K562 (cell line): ENCODE measurements around the gene CFDP1. TPM values are rescaled to one million over a fixed set of nuclear protein-coding genes. Genes with fewer than 3 reads are reported as not detected.

ENCODE experiments used
- CBX5 ChIP-seq: IDR thresholded peaks from 2 replicates; pipeline ENCODE4 v1.6.1; 2014; ENCODE audit warnings: low read depth, borderline replicate concordance
- NCOR1 ChIP-seq: fragments of 450-650 bp; IDR thresholded peaks from 2 replicates; pipeline ENCODE4 v1.6.1; 2016; ENCODE audit warnings: mild to moderate bottlenecking, moderate library complexity
- ZBTB40 ChIP-seq, 2 experiments: fragments of 450-650 bp in 1 of 2; sonication (generic) in 1 of 2; formaldehyde crosslinking in 1 of 2; IDR thresholded peaks; 2 replicates each; pipeline versions ENCODE4 v1.7.1 to v1.9.0; 2016 to 2022; ENCODE audit warnings: inconsistent platforms in 1 of 2, mild to moderate bottlenecking in 1 of 2, missing genetic modification reagents in 1 of 2
- ZNF232 ChIP-seq: sonication (generic); formaldehyde crosslinking; IDR thresholded peaks from 2 replicates; pipeline ENCODE4 v1.8.0; 2022; ENCODE audit warnings: mild to moderate bottlenecking, missing genetic modification reagents
- ZNF318 ChIP-seq, 2 experiments: fragments of 450-650 bp; IDR thresholded peaks; 2 replicates each; pipeline ENCODE4 v1.6.1; 2016; ENCODE audit warnings: mild to moderate bottlenecking in 2 of 2, borderline replicate concordance in 1 of 2, low read depth in 1 of 2, moderate library complexity in 1 of 2
- polyA plus RNA-seq, 8 experiments: library from polyadenylated mRNA; depleted of rRNA in 4 of 8; stranded (reverse) in 5 of 8; unstranded in 3 of 8; fragments of >200 nt; fragmentation: Nextera tagmentation in 2 of 8; fragmentation: Illumina TruSeq in 1 of 8; extraction: Ambion mirVana in 2 of 8; extraction: Trizol in 1 of 8; gene quantifications; 2 replicates each; pipeline versions ENCODE4 v1.2.1 to v1.2.3, GENCODE V29; 2011 to 2014; ENCODE audit warnings: inconsistent platforms in 1 of 8, missing spikeins in 1 of 8
- total RNA-seq, 7 experiments: library from RNA; depleted of rRNA in 6 of 7; stranded (reverse); fragments of >200 nt in 6 of 7; fragmentation: Illumina TruSeq in 2 of 7; extraction: Trizol in 2 of 7; gene quantifications; 2 replicates each; pipeline versions ENCODE4 v1.2.1 to v1.2.3, GENCODE V29; 2011 to 2021; ENCODE audit warnings: low replicate concordance in 1 of 7

The CFDP1 gene
- total and polyA plus RNA-seq, 9 of the 15 experiments (the other 6 are each of a cell fraction or from before 2014, with no cell fraction given) = 31.5 to 78.4 (median 61.7) TPM

- TF ChIP-seq ZBTB40 (IDR thresholded peaks at IDR 0.05) (no peak), ZBTB40 (CRISPR knock-in tag; IDR thresholded peaks at IDR 0.05) (no peak), NCOR1 (no peak), ZNF318 (IDR thresholded peaks at IDR 0.05; ENCODE audit: borderline replicate concordance in 1 of 2, low read depth in 1 of 2) (no peak), CBX5 (no peak), ZNF232 (CRISPR knock-in tag) (no peak)
- TF ChIP-seq, all 486 proteins: peak for 0
Measured at GRCh38 chr16:75423723-75424104, 9.6 kb downstream of the CFDP1 start (continued).
